Measurements from ENCODE around the gene MRTFA. TPM values are rescaled to one million over a fixed set of nuclear protein-coding genes. Genes with fewer than 3 reads are reported as not detected.

Gene MRTFA
- total RNA-seq, 1 donor from 2014 or later = 11.3 TPM

DNA sequence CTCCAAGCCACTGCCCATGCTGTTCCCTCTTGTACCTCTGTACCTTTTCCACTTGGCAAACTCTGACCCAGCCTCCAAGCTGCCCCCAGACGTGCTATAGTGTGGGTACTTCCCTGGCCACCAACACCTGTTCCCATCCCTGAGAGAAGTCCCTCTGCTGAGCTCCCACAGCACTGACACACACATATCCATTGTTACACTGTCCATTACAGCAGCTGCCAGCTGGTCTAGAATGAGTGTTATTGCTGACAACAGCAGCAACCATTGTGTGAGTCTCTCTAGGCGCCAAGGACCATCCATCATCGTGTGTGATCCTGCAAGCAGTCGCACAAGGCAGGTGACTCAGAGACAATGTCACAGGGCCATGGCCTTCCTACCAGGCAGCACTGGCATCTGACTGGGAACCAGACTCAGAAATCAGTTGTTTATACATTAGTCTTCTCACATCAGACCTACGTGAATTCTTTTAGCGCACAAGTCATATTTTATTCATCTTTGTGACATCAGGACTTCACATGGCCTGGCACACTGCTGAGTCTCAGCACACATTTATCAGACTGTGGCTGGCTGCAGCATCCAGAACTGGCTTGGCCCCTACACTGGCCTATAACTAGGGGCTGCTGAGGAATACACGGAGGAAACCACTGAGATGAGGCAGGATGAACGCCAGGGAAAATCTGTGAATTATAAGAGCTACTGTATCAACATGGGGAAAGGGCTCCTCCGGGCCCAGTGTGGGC lies 209.8 kb downstream of the MRTFA start:
- no peak overlapping the region for H3K27ac ChIP-seq
- TF ChIP-seq EZH2phosphoT487 (IDR thresholded peaks at IDR 0.05) (no peak), EZH2 (IDR thresholded peaks at IDR 0.05) (no peak)
- no peak overlapping the region for H3K27ac Mint-ChIP-seq
- H3K9me3 Mint-ChIP-seq = no peaks in the 10 kb centered on the region
- H3K4me2 ChIP-seq = no peak overlapping the region
- H3K9ac ChIP-seq = no peak overlapping the region
- peaks cover 25% of the 10 kb centered on the region for H3K36me3 Mint-ChIP-seq
- no peaks in the 10 kb centered on the region for H3K4me1 ChIP-seq
- DNase-seq (ENCODE audit: low spot score) = no peak
- H3F3A ChIP-seq (ENCODE audit: low read depth) = no peaks in the 10 kb centered on the region
- H3K9me3 ChIP-seq (ENCODE audit: low read depth) = no peaks in the 10 kb centered on the region
- H4K20me1 ChIP-seq (ENCODE audit: low read depth) = peaks cover 5% of the 10 kb centered on the region
- H3K4me3 ChIP-seq = no peak overlapping the region
- no peak overlapping the region for H3K4me3 Mint-ChIP-seq
- H3K79me2 ChIP-seq (ENCODE audit: low read depth) = no peaks in the 10 kb centered on the region
- H3K4me1 Mint-ChIP-seq = no peaks in the 10 kb centered on the region
- H3K27me3 ChIP-seq = no peaks in the 10 kb centered on the region
- H3K27me3 Mint-ChIP-seq (ENCODE audit: insufficient read depth, low read depth) = peaks cover 4% of the 10 kb centered on the region
- H2AFZ ChIP-seq (replicated peaks) = no peak overlapping the region
- no peaks in the 10 kb centered on the region for H3K36me3 ChIP-seq

- DNase-seq (ENCODE audit: low spot score) = no peak
- Histone ChIP-seq H3K27ac (no peak overlapping the region), H3K4me1 (no peaks in the 10 kb centered on the region), H3F3A (ENCODE audit: low read depth) (no peaks in the 10 kb centered on the region), H3K79me2 (ENCODE audit: low read depth) (no peaks in the 10 kb centered on the region), H3K36me3 (no peaks in the 10 kb centered on the region), H3K4me3 (no peak overlapping the region), H3K9me3 (ENCODE audit: low read depth) (no peaks in the 10 kb centered on the region), H3K4me2 (no peak overlapping the region), H2AFZ (replicated peaks) (no peak overlapping the region), H4K20me1 (ENCODE audit: low read depth) (peaks cover 5% of the 10 kb centered on the region), H3K9ac (no peak overlapping the region), H3K27me3 (no peaks in the 10 kb centered on the region)
- TF ChIP-seq EZH2 (IDR thresholded peaks at IDR 0.05) (no peak), EZH2phosphoT487 (IDR thresholded peaks at IDR 0.05) (no peak), CTCF (IDR thresholded peaks at IDR 0.05) (no peak)
- Mint-ChIP-seq H3K27me3 (ENCODE audit: insufficient read depth, low read depth) (peaks cover 4% of the 10 kb centered on the region), H3K4me3 (no peak overlapping the region), H3K4me1 (no peaks in the 10 kb centered on the region), H3K36me3 (peaks cover 25% of the 10 kb centered on the region), H3K27ac (no peak overlapping the region), H3K9me3 (no peaks in the 10 kb centered on the region)
These were observed 211.4 kb downstream of the MRTFA start for GRCh38 chr22:40425082-40425481.

DNA sequence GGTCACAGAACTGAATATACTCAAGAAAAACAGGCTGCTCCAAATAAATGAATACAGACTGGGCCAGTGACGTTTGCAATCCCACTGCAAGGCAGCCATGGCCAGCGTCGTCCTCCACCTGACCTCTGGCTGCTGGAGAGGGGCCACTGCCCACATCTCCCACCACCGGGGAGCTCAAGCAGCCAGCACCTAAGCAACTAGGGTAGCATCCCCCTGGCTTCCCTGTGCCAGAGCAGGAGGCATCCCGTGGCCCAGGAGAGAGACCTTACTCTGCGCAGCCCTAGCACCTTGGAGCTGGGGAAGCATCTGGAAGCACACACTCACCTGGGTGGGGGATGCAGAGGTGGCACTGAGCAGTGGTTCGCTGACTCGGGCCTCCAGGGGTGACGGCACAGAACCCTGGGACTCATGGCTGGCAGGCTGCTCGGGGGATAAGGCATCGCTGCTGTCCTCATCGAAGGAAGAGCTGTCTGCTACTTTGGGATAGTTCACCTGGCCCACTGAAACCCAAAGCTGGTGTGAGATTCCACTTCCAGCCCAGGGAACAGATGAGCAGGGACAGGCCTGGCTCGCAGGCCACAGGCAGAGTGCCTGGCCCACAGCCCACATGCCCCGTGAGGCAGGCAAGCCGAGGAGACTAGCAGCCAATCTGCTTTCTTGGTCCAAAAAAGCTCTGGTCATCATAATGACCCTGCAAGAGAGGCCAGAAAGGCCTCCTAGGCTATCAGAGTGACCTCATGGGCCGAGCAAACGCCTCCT lies 212.5 kb downstream of the MRTFA start:
- Histone ChIP-seq H3K4me2 (no peak overlapping the region), H3K4me3 (no peak overlapping the region), H4K20me1 (ENCODE audit: low read depth) (peaks cover 5% of the 10 kb centered on the region), H3K4me1 (no peaks in the 10 kb centered on the region), H3K9ac (no peak overlapping the region), H2AFZ (replicated peaks) (no peak overlapping the region), H3K27ac (no peak overlapping the region), H3K36me3 (no peaks in the 10 kb centered on the region), H3K9me3 (ENCODE audit: low read depth) (no peaks in the 10 kb centered on the region), H3K79me2 (ENCODE audit: low read depth) (no peaks in the 10 kb centered on the region), H3K27me3 (no peaks in the 10 kb centered on the region), H3F3A (ENCODE audit: low read depth) (no peaks in the 10 kb centered on the region)
- Mint-ChIP-seq H3K4me1 (peaks cover 3% of the 10 kb centered on the region), H3K27ac (peak overlapping the region; percentile 66), H3K27me3 (ENCODE audit: insufficient read depth, low read depth) (peaks cover 4% of the 10 kb centered on the region), H3K36me3 (peaks cover 21% of the 10 kb centered on the region), H3K4me3 (no peak overlapping the region), H3K9me3 (no peaks in the 10 kb centered on the region)
- DNase-seq (ENCODE audit: low spot score) = no peak
- TF ChIP-seq CTCF (IDR thresholded peaks at IDR 0.05) (no peak), EZH2phosphoT487 (IDR thresholded peaks at IDR 0.05) (no peak), EZH2 (IDR thresholded peaks at IDR 0.05) (no peak)

- Histone ChIP-seq H3K9me3 (ENCODE audit: low read depth) (no peaks in the 10 kb centered on the region), H3K27me3 (no peaks in the 10 kb centered on the region), H3K79me2 (ENCODE audit: low read depth) (no peaks in the 10 kb centered on the region), H3K9ac (no peak overlapping the region), H3F3A (ENCODE audit: low read depth) (no peaks in the 10 kb centered on the region), H3K4me3 (no peak overlapping the region), H3K4me1 (no peaks in the 10 kb centered on the region), H3K4me2 (no peak overlapping the region), H3K27ac (no peak overlapping the region), H4K20me1 (ENCODE audit: low read depth) (peaks cover 5% of the 10 kb centered on the region), H3K36me3 (no peaks in the 10 kb centered on the region), H2AFZ (replicated peaks) (no peak overlapping the region)
- Mint-ChIP-seq H3K36me3 (peaks cover 16% of the 10 kb centered on the region), H3K9me3 (no peaks in the 10 kb centered on the region), H3K27ac (peak overlapping the region; percentile 85), H3K4me3 (no peak overlapping the region), H3K4me1 (peaks cover 3% of the 10 kb centered on the region), H3K27me3 (ENCODE audit: insufficient read depth, low read depth) (peaks cover 4% of the 10 kb centered on the region)
- TF ChIP-seq CTCF (IDR thresholded peaks at IDR 0.05) = no peak
- no peak for TF ChIP-seq EZH2 (IDR thresholded peaks at IDR 0.05)
- no peak for TF ChIP-seq EZH2phosphoT487 (IDR thresholded peaks at IDR 0.05)
- no peak for DNase-seq (ENCODE audit: low spot score)
These were observed 213.2 kb downstream of the MRTFA start for GRCh38 chr22:40423310-40423688.
